Esophagus muscularis mucosa (tissue), 4 donors: ENCODE results near the gene PML. TPM values are rescaled to one million over a fixed set of nuclear protein-coding genes. Genes with fewer than 3 reads are reported as not detected.

Experiments
- DNase-seq: peaks from one replicate; pipeline ENCODE4 v3.0.0-alpha.2; 2017; ENCODE audit errors: extremely low spot score
- H3K27ac ChIP-seq, 4 donors: fragments of 200-600 bp; sonication (generic); replicated peaks in 1 of 4; 1 replicate in 3 of 4; 2 replicates in 1 of 4; pipeline ENCODE4 v1.5.1; 2016 to 2019; ENCODE audit warnings: mild to moderate bottlenecking in 1 of 4
- H3K27me3 ChIP-seq, 4 donors: fragments of 200-600 bp; sonication (generic); one replicate each; pipeline versions ENCODE4 v1.5.1 to v1.6.0; 2016 to 2019
- H3K36me3 ChIP-seq, 4 donors: fragments of 200-600 bp; sonication (generic); one replicate each; pipeline ENCODE4 v1.5.1; 2016 to 2019
- H3K4me1 ChIP-seq, 4 donors: fragments of 200-600 bp; sonication (generic); one replicate each; pipeline ENCODE4 v1.5.1; 2016 to 2019
- H3K4me3 ChIP-seq, 4 donors: fragments of 200-600 bp; sonication (generic); 1 replicate in 2 of 4; 2 replicates in 2 of 4; pipeline ENCODE4 v1.5.1; 2016 to 2019; ENCODE audit warnings: mild to moderate bottlenecking in 4 of 4, moderate library complexity in 1 of 4
- H3K9me3 ChIP-seq, 4 donors: fragments of 200-600 bp; sonication (generic); 1 replicate in 3 of 4; 2 replicates in 1 of 4; pipeline ENCODE4 v1.5.1; 2016 to 2019
- EP300 ChIP-seq: sonication (generic); formaldehyde crosslinking; IDR thresholded peaks from one replicate; pipeline ENCODE4 v1.6.1; 2017; ENCODE audit warnings: antibody characterized with exemption
- POLR2A ChIP-seq: fragments of 450-650 bp; IDR thresholded peaks from one replicate; pipeline ENCODE4 v1.6.1; 2017; ENCODE audit warnings: antibody characterized with exemption, moderate library complexity, mild to moderate bottlenecking, low read depth
- POLR2AphosphoS5 ChIP-seq, 2 donors: sonication (generic); formaldehyde crosslinking; IDR thresholded peaks; one replicate each; pipeline ENCODE4 v1.6.1; 2017; ENCODE audit warnings: antibody characterized with exemption in 2 of 2
- WGBS: methylation state at CpG from one replicate; pipeline ENCODE4 v1.1.5; 2018; 5-methylcytosine and 5-hydroxymethylcytosine counted together
- intact Hi-C: fragments of 100-400 bp; cut with DNase I; formaldehyde crosslinking; loops from one replicate; pipeline ENCODE4 v1.15.1; 2023
- total RNA-seq, 4 donors: library from RNA; depleted of rRNA; stranded (reverse); fragments of >200 nt; gene quantifications; one replicate each; pipeline versions ENCODE4 v1.1.0 to v1.2.1, GENCODE V29; 2016
- TF ChIP-seq, protein P1 (sequence below), 3 experiments: fragments of 200-600 bp in 2 of 3; fragments of 450-650 bp in 1 of 3; sonication (generic) in 2 of 3; IDR thresholded peaks; one replicate each; pipeline ENCODE4 v1.5.1; 2017 to 2019; ENCODE audit warnings: antibody characterized with exemption in 3 of 3, mild to moderate bottlenecking in 2 of 3, moderate library complexity in 1 of 3

PML gene, protein sequence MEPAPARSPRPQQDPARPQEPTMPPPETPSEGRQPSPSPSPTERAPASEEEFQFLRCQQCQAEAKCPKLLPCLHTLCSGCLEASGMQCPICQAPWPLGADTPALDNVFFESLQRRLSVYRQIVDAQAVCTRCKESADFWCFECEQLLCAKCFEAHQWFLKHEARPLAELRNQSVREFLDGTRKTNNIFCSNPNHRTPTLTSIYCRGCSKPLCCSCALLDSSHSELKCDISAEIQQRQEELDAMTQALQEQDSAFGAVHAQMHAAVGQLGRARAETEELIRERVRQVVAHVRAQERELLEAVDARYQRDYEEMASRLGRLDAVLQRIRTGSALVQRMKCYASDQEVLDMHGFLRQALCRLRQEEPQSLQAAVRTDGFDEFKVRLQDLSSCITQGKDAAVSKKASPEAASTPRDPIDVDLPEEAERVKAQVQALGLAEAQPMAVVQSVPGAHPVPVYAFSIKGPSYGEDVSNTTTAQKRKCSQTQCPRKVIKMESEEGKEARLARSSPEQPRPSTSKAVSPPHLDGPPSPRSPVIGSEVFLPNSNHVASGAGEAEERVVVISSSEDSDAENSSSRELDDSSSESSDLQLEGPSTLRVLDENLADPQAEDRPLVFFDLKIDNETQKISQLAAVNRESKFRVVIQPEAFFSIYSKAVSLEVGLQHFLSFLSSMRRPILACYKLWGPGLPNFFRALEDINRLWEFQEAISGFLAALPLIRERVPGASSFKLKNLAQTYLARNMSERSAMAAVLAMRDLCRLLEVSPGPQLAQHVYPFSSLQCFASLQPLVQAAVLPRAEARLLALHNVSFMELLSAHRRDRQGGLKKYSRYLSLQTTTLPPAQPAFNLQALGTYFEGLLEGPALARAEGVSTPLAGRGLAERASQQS
- total RNA-seq = 10 to 100 TPM; 48.0 to 61.6 (median 57.2) TPM

DNA sequence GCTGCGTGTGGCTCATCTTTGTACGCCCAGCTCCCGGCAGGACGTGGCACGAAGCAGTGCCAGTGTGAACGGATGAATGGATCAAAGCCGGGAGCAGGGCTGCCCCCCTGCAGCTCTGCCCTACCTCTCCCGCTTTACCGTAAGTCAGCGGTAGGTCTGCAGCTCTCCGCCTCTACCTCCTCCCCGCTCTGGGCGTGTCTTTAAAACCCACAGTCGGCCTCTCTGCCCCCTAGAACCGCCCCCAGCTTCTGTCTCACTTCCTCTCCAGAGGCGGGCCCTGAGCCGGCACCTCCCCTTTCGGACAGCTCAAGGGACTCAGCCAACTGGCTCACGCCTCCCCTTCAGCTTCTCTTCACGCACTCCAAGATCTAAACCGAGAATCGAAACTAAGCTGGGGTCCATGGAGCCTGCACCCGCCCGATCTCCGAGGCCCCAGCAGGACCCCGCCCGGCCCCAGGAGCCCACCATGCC is at the start of gene PML:
Gene PML, plus strand, starts transcription at position 304 of the 471 bp plus-strand sequence. Its CDS starts 97 bp downstream, at position 401.
- Histone ChIP-seq H3K4me1 (peaks cover 76 to 92% (median 89%) of the 10 kb centered on the region in 4 donors), H3K27me3 (no peaks in the 10 kb centered on the region), H3K4me3 (peak within 1 kb of the TSS; percentile 76 to 93 (median 88)), H3K27ac (peak within 1 kb of the TSS; percentile 89 to 97 (median 96)), H3K9me3 (no peaks in the 10 kb centered on the region), H3K36me3 (peaks cover 0 to 18% (median 15%) of the 10 kb centered on the region in 4 donors)
- intact Hi-C loops = no loop called here
- WGBS = 2% methylated on average over 12 of the region's 27 CpGs
- peak; percentile 99 for DNase-seq
- TF ChIP-seq, protein P1, sequence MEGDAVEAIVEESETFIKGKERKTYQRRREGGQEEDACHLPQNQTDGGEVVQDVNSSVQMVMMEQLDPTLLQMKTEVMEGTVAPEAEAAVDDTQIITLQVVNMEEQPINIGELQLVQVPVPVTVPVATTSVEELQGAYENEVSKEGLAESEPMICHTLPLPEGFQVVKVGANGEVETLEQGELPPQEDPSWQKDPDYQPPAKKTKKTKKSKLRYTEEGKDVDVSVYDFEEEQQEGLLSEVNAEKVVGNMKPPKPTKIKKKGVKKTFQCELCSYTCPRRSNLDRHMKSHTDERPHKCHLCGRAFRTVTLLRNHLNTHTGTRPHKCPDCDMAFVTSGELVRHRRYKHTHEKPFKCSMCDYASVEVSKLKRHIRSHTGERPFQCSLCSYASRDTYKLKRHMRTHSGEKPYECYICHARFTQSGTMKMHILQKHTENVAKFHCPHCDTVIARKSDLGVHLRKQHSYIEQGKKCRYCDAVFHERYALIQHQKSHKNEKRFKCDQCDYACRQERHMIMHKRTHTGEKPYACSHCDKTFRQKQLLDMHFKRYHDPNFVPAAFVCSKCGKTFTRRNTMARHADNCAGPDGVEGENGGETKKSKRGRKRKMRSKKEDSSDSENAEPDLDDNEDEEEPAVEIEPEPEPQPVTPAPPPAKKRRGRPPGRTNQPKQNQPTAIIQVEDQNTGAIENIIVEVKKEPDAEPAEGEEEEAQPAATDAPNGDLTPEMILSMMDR (IDR thresholded peaks at IDR 0.05) = peak in 1 of 3 experiments; percentile 34
- TF ChIP-seq POLR2A (no peak), POLR2AphosphoS5 (IDR thresholded peaks at IDR 0.05) (peak; percentile 88 to 93)

DNA sequence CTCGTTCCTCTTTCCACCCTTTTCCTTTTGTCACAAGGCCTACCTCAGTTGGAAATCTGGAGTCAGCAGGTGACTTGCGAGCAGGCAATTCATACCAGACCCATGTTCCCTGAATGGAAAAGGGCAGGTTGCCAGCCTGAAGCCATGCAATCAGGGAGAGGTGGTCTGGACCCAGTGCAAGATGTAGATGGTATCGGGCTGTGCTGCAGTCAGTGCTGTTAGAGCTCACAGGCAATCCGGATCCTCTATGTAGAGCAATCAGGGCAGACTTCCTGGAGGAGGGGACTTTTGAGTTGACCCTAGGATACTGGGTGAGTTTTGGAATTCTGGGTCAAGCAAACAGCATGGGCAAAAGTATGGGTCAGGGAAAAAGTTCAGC is 49.4 kb upstream of the PML start:
- WGBS = 94% methylated on average over 4 of the region's 4 CpGs
- TF ChIP-seq EP300 (no peak), POLR2A (no peak), POLR2AphosphoS5 (IDR thresholded peaks at IDR 0.05) (no peak)
- TF ChIP-seq, protein P1 (IDR thresholded peaks at IDR 0.05) = no peak
- H3K9me3 ChIP-seq = no peaks in the 10 kb centered on the region
- H3K27me3 ChIP-seq = no peaks in the 10 kb centered on the region
- peaks cover 9 to 34% (median 21%) of the 10 kb centered on the region in 4 donors for H3K4me1 ChIP-seq
- H3K36me3 ChIP-seq = peaks cover 14 to 51% (median 31%) of the 10 kb centered on the region in 4 donors
- intact Hi-C loops = no loop called here
- DNase-seq = no peak
- H3K4me3 ChIP-seq = no peak overlapping the region
- H3K27ac ChIP-seq = peak overlapping the region in 1 of 4 donors; percentile 20

DNA sequence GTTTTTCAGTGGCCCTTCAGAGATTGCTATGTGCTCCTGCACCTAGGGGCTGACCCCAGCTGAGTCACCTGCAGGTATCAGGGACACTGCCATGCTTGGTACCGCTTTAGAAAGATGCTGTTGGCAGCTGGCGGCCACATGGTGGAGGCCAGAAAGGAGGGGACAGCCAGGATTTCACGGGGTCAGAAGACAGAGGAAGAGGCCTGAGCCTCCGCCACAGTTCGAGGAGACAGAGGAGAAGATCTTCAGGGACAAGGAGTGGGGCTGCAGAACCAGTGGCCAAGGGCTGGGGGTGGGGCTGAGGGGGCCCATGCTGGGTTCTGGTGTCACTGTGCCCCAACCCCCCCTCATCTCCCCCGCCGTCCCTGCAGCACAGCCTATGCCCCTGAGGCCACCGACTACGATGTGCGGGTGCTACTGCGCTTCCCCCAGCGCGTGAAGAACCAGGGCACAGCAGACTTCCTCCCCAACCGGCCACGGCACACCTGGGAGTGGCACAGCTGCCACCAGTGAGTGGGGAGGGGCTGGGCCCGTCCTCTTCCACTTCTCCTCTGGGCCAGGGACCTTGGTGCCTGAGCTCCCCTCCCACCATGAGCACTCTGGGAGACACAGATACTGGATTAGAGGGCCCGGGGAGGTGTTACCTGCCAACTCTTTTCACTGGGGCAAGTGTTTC is 48.3 kb upstream of the PML start:
- 85% methylated on average over 10 of the region's 17 CpGs for WGBS
- Histone ChIP-seq H3K4me1 (peaks cover 11 to 32% (median 21%) of the 10 kb centered on the region in 4 donors), H3K4me3 (no peak overlapping the region), H3K9me3 (no peaks in the 10 kb centered on the region), H3K36me3 (peaks cover 14 to 51% (median 31%) of the 10 kb centered on the region in 4 donors), H3K27ac (no peak overlapping the region), H3K27me3 (no peaks in the 10 kb centered on the region)
- DNase-seq = no peak
- TF ChIP-seq EP300 (no peak), POLR2A (no peak), POLR2AphosphoS5 (IDR thresholded peaks at IDR 0.05) (no peak)
- TF ChIP-seq, protein P1 (IDR thresholded peaks at IDR 0.05) = no peak
- intact Hi-C loops = no loop called here

DNA sequence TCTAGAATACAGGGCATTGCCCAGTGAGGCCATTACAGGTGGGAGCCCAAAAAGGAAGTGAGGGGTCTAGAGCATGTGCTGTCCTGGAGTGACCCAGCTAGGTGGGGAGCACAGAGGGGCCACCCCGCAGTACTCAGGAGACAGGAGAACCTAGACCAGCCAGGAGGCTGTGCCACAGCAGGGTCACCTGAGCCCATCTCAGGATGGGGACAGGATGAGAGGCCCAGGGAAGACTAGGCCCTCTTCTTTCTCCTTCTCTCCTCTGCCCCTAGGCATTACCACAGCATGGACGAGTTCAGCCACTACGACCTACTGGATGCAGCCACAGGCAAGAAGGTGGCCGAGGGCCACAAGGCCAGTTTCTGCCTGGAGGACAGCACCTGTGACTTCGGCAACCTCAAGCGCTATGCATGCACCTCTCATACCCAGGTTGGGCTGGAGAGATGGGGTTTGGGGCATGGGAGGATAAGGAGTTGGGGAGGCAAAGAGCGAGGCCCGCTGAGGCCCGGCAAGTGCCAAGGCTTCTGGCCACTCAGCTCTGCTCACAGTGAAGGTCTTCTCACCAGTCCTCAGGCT is 47.6 kb upstream of the PML start:
- Histone ChIP-seq H3K27ac (no peak overlapping the region), H3K4me3 (no peak overlapping the region), H3K36me3 (peaks cover 14 to 51% (median 31%) of the 10 kb centered on the region in 4 donors), H3K9me3 (no peaks in the 10 kb centered on the region), H3K4me1 (peaks cover 15 to 32% (median 24%) of the 10 kb centered on the region in 4 donors), H3K27me3 (no peaks in the 10 kb centered on the region)
- intact Hi-C loops = no loop called here
- 99% methylated on average over 9 of the region's 9 CpGs for WGBS
- DNase-seq = no peak
- TF ChIP-seq EP300 (no peak), POLR2AphosphoS5 (IDR thresholded peaks at IDR 0.05) (no peak), POLR2A (no peak)
- TF ChIP-seq, protein P1 (IDR thresholded peaks at IDR 0.05) = no peak
